Measurements from ENCODE around the gene MCC.

The MCC gene

DNA sequence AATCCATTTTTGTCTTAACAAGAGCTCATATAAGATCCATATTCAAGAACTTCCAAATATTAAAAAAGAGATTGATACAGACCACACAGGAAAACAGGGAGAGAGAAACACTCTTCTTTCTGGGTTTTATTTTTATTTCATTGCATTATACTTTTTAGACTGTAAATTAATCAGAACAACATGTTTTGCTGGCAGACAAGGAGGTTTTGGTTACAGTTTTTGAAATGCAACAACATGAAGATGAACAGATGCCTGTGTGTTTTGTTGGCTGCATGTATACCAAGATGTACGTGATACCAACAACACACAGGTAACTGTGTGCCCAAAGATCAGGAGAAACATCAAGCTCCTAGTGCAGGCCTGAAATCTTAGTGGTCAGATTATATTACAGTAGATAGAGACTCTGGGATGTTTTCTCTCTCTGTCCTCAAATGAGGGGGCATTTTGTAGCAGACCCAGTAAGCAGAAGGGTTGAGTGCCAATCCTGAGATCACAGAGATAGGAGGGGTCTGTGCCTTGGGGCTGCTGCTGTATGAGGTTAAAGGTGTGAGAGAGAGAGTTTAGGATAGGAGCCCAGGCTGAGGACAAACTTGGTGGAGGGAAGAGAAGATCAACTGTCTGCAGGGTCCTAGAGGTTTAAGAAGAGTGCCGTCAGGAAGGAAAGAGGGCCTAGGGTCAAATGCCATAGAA, 359.5 kb downstream of the MCC start (continued):
- no peak for TF ChIP-seq ZSCAN5A (tag by site-specific recombination; IDR thresholded peaks at IDR 0.05)
- TF ChIP-seq, protein P1, sequence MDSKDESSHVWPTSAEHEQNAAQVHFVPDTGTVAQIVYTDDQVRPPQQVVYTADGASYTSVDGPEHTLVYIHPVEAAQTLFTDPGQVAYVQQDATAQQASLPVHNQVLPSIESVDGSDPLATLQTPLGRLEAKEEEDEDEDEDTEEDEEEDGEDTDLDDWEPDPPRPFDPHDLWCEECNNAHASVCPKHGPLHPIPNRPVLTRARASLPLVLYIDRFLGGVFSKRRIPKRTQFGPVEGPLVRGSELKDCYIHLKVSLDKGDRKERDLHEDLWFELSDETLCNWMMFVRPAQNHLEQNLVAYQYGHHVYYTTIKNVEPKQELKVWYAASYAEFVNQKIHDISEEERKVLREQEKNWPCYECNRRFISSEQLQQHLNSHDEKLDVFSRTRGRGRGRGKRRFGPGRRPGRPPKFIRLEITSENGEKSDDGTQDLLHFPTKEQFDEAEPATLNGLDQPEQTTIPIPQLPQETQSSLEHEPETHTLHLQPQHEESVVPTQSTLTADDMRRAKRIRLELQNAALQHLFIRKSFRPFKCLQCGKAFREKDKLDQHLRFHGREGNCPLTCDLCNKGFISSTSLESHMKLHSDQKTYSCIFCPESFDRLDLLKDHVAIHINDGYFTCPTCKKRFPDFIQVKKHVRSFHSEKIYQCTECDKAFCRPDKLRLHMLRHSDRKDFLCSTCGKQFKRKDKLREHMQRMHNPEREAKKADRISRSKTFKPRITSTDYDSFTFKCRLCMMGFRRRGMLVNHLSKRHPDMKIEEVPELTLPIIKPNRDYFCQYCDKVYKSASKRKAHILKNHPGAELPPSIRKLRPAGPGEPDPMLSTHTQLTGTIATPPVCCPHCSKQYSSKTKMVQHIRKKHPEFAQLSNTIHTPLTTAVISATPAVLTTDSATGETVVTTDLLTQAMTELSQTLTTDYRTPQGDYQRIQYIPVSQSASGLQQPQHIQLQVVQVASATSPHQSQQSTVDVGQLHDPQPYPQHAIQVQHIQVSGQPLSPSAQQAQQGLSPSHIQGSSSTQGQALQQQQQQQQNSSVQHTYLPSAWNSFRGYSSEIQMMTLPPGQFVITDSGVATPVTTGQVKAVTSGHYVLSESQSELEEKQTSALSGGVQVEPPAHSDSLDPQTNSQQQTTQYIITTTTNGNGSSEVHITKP (tag by site-specific recombination; IDR thresholded peaks at IDR 0.05), result no peak
- no peak for TF ChIP-seq KLF1 (tag by site-specific recombination; IDR thresholded peaks at IDR 0.05)

DNA sequence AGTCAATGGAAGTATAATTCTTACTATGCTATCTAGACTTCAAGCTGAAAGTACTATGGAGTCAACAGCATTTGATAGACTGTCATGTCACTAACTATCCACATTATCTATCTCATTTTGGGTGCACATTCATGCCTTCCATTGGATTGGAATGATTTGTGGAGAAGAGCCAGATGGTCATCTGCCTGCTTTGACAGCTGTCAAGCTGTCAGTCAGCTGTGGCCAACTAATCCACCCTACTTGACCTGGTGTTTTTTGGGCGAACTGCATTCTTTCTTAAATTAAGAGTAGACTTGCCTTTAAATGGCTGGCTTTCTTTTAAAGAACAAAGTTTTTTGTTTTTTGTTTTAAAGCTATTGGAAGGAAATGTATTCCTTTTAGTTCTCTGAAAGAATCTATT, 360.2 kb downstream of the MCC start:
- H3K36me3 ChIP-seq (ENCODE audit: control insufficient read depth in 2 of 2, insufficient read depth in 1 of 2, low read length in 2 of 2), result no peaks in the 10 kb centered on the region
- CTCF ChIA-PET, result no interaction called here
- no peak overlapping the region for H3K4me3 ChIP-seq (ENCODE audit: low read depth, low read length)
- POLR2A ChIA-PET, result no interaction called here
- H3K27ac ChIP-seq (ENCODE audit: extremely low read depth, low read depth, low read length), result no peak overlapping the region
- H3K9me3 ChIP-seq (ENCODE audit: control insufficient read depth, insufficient read depth, low read depth, low read length), result no peaks in the 10 kb centered on the region
- no peak for TF ChIP-seq EGR2 (tag by site-specific recombination; IDR thresholded peaks at IDR 0.05; ENCODE audit: low read depth)
- TF ChIP-seq ELK4 (IDR thresholded peaks at IDR 0.05; ENCODE audit: borderline replicate concordance, low read depth, low read length), result no peak
- TF ChIP-seq ZNF404 (tag by site-specific recombination; IDR thresholded peaks at IDR 0.05), result no peak
- no peak for TF ChIP-seq ZNF423 (tag by site-specific recombination; IDR thresholded peaks at IDR 0.05)
- no peak for TF ChIP-seq ZNF76 (tag by site-specific recombination; IDR thresholded peaks at IDR 0.05; ENCODE audit: borderline replicate concordance, low read depth)
- TF ChIP-seq ZNF24 (tag by site-specific recombination; IDR thresholded peaks at IDR 0.05), result no peak
- TF ChIP-seq, protein P2, sequence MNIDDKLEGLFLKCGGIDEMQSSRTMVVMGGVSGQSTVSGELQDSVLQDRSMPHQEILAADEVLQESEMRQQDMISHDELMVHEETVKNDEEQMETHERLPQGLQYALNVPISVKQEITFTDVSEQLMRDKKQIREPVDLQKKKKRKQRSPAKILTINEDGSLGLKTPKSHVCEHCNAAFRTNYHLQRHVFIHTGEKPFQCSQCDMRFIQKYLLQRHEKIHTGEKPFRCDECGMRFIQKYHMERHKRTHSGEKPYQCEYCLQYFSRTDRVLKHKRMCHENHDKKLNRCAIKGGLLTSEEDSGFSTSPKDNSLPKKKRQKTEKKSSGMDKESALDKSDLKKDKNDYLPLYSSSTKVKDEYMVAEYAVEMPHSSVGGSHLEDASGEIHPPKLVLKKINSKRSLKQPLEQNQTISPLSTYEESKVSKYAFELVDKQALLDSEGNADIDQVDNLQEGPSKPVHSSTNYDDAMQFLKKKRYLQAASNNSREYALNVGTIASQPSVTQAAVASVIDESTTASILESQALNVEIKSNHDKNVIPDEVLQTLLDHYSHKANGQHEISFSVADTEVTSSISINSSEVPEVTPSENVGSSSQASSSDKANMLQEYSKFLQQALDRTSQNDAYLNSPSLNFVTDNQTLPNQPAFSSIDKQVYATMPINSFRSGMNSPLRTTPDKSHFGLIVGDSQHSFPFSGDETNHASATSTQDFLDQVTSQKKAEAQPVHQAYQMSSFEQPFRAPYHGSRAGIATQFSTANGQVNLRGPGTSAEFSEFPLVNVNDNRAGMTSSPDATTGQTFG (tag by site-specific recombination; IDR thresholded peaks at IDR 0.05; ENCODE audit: borderline replicate concordance), result no peak
- TF ChIP-seq RBAK (tag by site-specific recombination; IDR thresholded peaks at IDR 0.05), result no peak
- no peak for TF ChIP-seq ZSCAN30 (tag by site-specific recombination; IDR thresholded peaks at IDR 0.05)
- TF ChIP-seq ZNF549 (tag by site-specific recombination; IDR thresholded peaks at IDR 0.05), result no peak
- no peak for TF ChIP-seq ZNF776 (tag by site-specific recombination; IDR thresholded peaks at IDR 0.05; ENCODE audit: borderline replicate concordance)
- TF ChIP-seq HOXA7 (CRISPR knock-in tag; IDR thresholded peaks at IDR 0.05; ENCODE audit: borderline replicate concordance), result no peak
- no peak for TF ChIP-seq ZBTB8A (tag by site-specific recombination; IDR thresholded peaks at IDR 0.05)
- peaks cover 13% of the 10 kb centered on the region for H3K4me1 ChIP-seq (ENCODE audit: control insufficient read depth, insufficient read depth, low read length)
